Measurements from ENCODE around the gene PPP1CB.

DNA sequence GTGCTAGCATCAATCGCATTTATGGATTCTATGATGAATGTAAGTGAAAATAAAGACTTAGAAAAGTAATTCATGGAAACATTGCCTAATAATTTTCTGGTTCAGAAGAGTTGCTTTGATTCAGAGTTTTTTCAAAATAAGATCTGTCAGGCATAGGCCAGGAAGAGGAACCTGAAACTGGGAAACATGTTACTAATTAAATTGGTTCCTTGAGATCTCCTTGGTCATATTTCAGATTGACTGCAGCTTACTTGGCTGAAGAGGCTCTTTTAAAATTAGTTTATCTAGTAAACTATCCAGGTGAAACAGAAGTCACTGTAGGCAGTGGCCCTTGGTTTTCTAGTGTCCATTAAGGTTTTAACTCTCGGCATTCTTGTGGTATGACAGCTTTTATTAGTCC is 27.4 kb downstream of the PPP1CB start:
- TF ChIP-seq POLR2A (IDR thresholded peaks at IDR 0.05): no peak
- TF ChIP-seq, protein P1, sequence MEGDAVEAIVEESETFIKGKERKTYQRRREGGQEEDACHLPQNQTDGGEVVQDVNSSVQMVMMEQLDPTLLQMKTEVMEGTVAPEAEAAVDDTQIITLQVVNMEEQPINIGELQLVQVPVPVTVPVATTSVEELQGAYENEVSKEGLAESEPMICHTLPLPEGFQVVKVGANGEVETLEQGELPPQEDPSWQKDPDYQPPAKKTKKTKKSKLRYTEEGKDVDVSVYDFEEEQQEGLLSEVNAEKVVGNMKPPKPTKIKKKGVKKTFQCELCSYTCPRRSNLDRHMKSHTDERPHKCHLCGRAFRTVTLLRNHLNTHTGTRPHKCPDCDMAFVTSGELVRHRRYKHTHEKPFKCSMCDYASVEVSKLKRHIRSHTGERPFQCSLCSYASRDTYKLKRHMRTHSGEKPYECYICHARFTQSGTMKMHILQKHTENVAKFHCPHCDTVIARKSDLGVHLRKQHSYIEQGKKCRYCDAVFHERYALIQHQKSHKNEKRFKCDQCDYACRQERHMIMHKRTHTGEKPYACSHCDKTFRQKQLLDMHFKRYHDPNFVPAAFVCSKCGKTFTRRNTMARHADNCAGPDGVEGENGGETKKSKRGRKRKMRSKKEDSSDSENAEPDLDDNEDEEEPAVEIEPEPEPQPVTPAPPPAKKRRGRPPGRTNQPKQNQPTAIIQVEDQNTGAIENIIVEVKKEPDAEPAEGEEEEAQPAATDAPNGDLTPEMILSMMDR (IDR thresholded peaks at IDR 0.05): no peak

Data from heart left ventricle (tissue), 13 donors.